Activated T-cell treated with anti-CD3 and anti-CD28 coated beads, Interleukin-2, amount 50 U/mL, for 1 hour (primary cell): Measurements from ENCODE around the gene PRR12.
"Not testable (repeated sequence)": the region's sequence is repeated elsewhere in the genome, so short reads cannot be mapped to it uniquely, and the experiment has no call there.

ENCODE experiments used
- DNase-seq: peaks from one replicate; pipeline ENCODE4 v3.0.0-alpha.2; 2020

The PRR12 gene

GRCh38 chr19:49593233-49594113, 2.5 kb downstream of the PRR12 start:
- DNase-seq: peak; percentile 90

- no peak for DNase-seq
These were observed 3.4 kb downstream of the PRR12 start for GRCh38 chr19:49594157-49594992.

- no peak for DNase-seq
These were observed 4.2 kb downstream of the PRR12 start for GRCh38 chr19:49594993-49595818.

- DNase-seq: no peak
These were observed 4.9 kb downstream of the PRR12 start for GRCh38 chr19:49595819-49596404.

GRCh38 chr19:49596407-49596806, 5.4 kb downstream of the PRR12 start:
- DNase-seq: no peak

GRCh38 chr19:49596954-49597702, 6.1 kb downstream of the PRR12 start:
- no peak for DNase-seq

GRCh38 chr19:49597703-49597974, 6.7 kb downstream of the PRR12 start:
- no peak for DNase-seq

- DNase-seq: no peak
These were observed 8.7 kb downstream of the PRR12 start for GRCh38 chr19:49599378-49600295.

GRCh38 chr19:49601482-49602038, 10.6 kb downstream of the PRR12 start:
- DNase-seq: no peak

- DNase-seq: no peak
These were observed 11.8 kb downstream of the PRR12 start for GRCh38 chr19:49602806-49603205.

GRCh38 chr19:49605605-49606004, 14.6 kb downstream of the PRR12 start:
- DNase-seq: no peak

GRCh38 chr19:49609499-49610092, 18.6 kb downstream of the PRR12 start:
- no peak for DNase-seq

GRCh38 chr19:49613374-49613773, 22.4 kb downstream of the PRR12 start:
- no peak for DNase-seq

- DNase-seq: no peak
These were observed 23.3 kb downstream of the PRR12 start for GRCh38 chr19:49614096-49614833.

GRCh38 chr19:49615861-49616260, 24.9 kb downstream of the PRR12 start:
- no peak for DNase-seq

- DNase-seq: no peak
These were observed 25.6 kb downstream of the PRR12 start for GRCh38 chr19:49616532-49616931.

- DNase-seq: no peak
These were observed 26.0 kb downstream of the PRR12 start for GRCh38 chr19:49616945-49617344.

GRCh38 chr19:49617860-49618259, 26.9 kb downstream of the PRR12 start:
- not testable (repeated sequence) for DNase-seq
